SK-N-MC (cell line): ENCODE measurements around the gene NTRK2.

ENCODE experiments used
- EZH2 ChIP-seq: fragments of 200-600 bp; sonication (generic); IDR thresholded peaks from one replicate; pipeline ENCODE4 v1.6.1; 2017; ENCODE audit warnings: antibody characterized with exemption
- POLR2AphosphoS5 ChIP-seq: IDR thresholded peaks from 2 replicates; pipeline ENCODE4 v1.6.1; 2012; ENCODE audit warnings: mild to moderate bottlenecking, low read depth, low read length, borderline replicate concordance

- no peak for TF ChIP-seq POLR2AphosphoS5
- TF ChIP-seq EZH2 = no peak
Observed at GRCh38 chr9:84751921-84752320, 82.4 kb downstream of the NTRK2 start.
